ENCODE data around the gene PLCL1. TPM values are rescaled to one million over a fixed set of nuclear protein-coding genes. Genes with fewer than 3 reads are reported as not detected.
A peak's percentile ranks its signal among the peaks of the same experiment; 100 is the strongest.

The PLCL1 gene
- total RNA-seq, 2 donors from 2014 or later = 2.0 to 2.9 TPM

GRCh38 chr2:197838579-197838978 lies 34.2 kb downstream of the PLCL1 start:
- H3K4me3 ChIP-seq = no peak overlapping the region
- intact Hi-C loops (cut with DNase I) = no loop called here
- H3K36me3 ChIP-seq (replicated peaks in 1 of 2; ENCODE audit: insufficient read depth in 1 of 2, low read depth in 2 of 2) = no peaks in the 10 kb centered on the region
- H3K27ac ChIP-seq = no peak overlapping the region
- H3K27me3 ChIP-seq = no peaks in the 10 kb centered on the region
- H3K9me3 ChIP-seq = no peaks in the 10 kb centered on the region
- WGBS, 2 donors = 77 to 78% methylated on average over 2 of the region's 2 CpGs
- TF ChIP-seq POLR2A (IDR thresholded peaks at IDR 0.05) (no peak), CTCF (IDR thresholded peaks at IDR 0.05) (no peak)
- H3K4me1 ChIP-seq = no peaks in the 10 kb centered on the region
- ATAC-seq (no peak), DNase-seq (no peak)

GRCh38 chr2:197839327-197839726 lies 34.9 kb downstream of the PLCL1 start:
- WGBS, 2 donors = 26 to 34% methylated on average over 5 of the region's 5 CpGs
- intact Hi-C loops (cut with DNase I) = no loop called here
- Histone ChIP-seq H3K4me1 (no peaks in the 10 kb centered on the region), H3K27me3 (no peaks in the 10 kb centered on the region), H3K27ac (no peak overlapping the region), H3K4me3 (no peak overlapping the region), H3K9me3 (no peaks in the 10 kb centered on the region), H3K36me3 (replicated peaks in 1 of 2; ENCODE audit: insufficient read depth in 1 of 2, low read depth in 2 of 2) (no peaks in the 10 kb centered on the region)
- DNase-seq (peak in 1 of 4 donors; percentile 11), ATAC-seq (no peak)
- TF ChIP-seq CTCF (IDR thresholded peaks at IDR 0.05) (no peak), POLR2A (IDR thresholded peaks at IDR 0.05) (no peak)

- no peak overlapping the region for H3K27ac ChIP-seq
- no peak for TF ChIP-seq CTCF (IDR thresholded peaks at IDR 0.05)
- DNase-seq = no peak
- intact Hi-C loops (cut with DNase I) = no loop called here
- no peaks in the 10 kb centered on the region for H3K27me3 ChIP-seq
- H3K9me3 ChIP-seq = no peaks in the 10 kb centered on the region
- ATAC-seq = no peak
- no peak overlapping the region for H3K4me3 ChIP-seq
- H3K4me1 ChIP-seq = no peaks in the 10 kb centered on the region
- H3K36me3 ChIP-seq (replicated peaks in 1 of 2; ENCODE audit: insufficient read depth in 1 of 2, low read depth in 2 of 2) = no peaks in the 10 kb centered on the region
Observed at GRCh38 chr2:197839856-197840255, 35.5 kb downstream of the PLCL1 start.

- TF ChIP-seq POLR2A (IDR thresholded peaks at IDR 0.05) (no peak), CTCF (IDR thresholded peaks at IDR 0.05) (no peak)
- Histone ChIP-seq H3K4me1 (no peaks in the 10 kb centered on the region), H3K27me3 (no peaks in the 10 kb centered on the region), H3K36me3 (replicated peaks in 1 of 2; ENCODE audit: insufficient read depth in 1 of 2, low read depth in 2 of 2) (no peaks in the 10 kb centered on the region), H3K27ac (no peak overlapping the region), H3K4me3 (no peak overlapping the region), H3K9me3 (no peaks in the 10 kb centered on the region)
- intact Hi-C loops (cut with DNase I) = no loop called here
- no peak for ATAC-seq
- 80% methylated on average over 2 of the region's 2 CpGs for WGBS, 2 donors
- DNase-seq = no peak
Observed at GRCh38 chr2:197846128-197846527, 41.7 kb downstream of the PLCL1 start.

- no peak overlapping the region for H3K27ac ChIP-seq
- ATAC-seq (no peak), DNase-seq (no peak)
- H3K27me3 ChIP-seq = no peaks in the 10 kb centered on the region
- intact Hi-C loops (cut with DNase I) = no loop called here
- WGBS, 2 donors = 65 to 87% methylated on average over 3 of the region's 3 CpGs
- no peaks in the 10 kb centered on the region for H3K4me1 ChIP-seq
- H3K36me3 ChIP-seq (replicated peaks in 1 of 2; ENCODE audit: insufficient read depth in 1 of 2, low read depth in 2 of 2) = no peaks in the 10 kb centered on the region
- no peak overlapping the region for H3K4me3 ChIP-seq
- TF ChIP-seq POLR2A (IDR thresholded peaks at IDR 0.05) (no peak), CTCF (IDR thresholded peaks at IDR 0.05) (no peak)
- H3K9me3 ChIP-seq = no peaks in the 10 kb centered on the region
Observed at GRCh38 chr2:197846777-197847176, 42.4 kb downstream of the PLCL1 start.
